PC-3 (cell line): Measurements from ENCODE around the gene GPN3. TPM values are rescaled to one million over a fixed set of nuclear protein-coding genes. Genes with fewer than 3 reads are reported as not detected.
"Not testable (repeated sequence)": the region's sequence is repeated elsewhere in the genome, so short reads cannot be mapped to it uniquely, and the experiment has no call there.

ENCODE experiments used
- ATAC-seq: fragments of 200-7000 bp; cut with Tn5 transposase; 2 replicates; pipeline ENCODE4 v1.9.1; 2020; ENCODE audit warnings: mild to moderate bottlenecking, moderate library complexity
- BruUV-seq: library from RNA; stranded (reverse); fragments of 400-500 nt; replicated peaks from 2 replicates; lab custom pipeline; 2021; lab: Mats Ljungman, UMichigan
- CTCF ChIA-PET: fragments of 300-600 bp; sonication (Branson Sonifier 250); formaldehyde crosslinking; loops from one replicate; lab custom pipeline; 2022; ENCODE audit warnings: antibody characterized with exemption; lab: Charles Lee
- POLR2A ChIA-PET: fragments of 300-600 bp; sonication (Branson Sonifier 250); formaldehyde crosslinking; loops from one replicate; lab custom pipeline; 2022; ENCODE audit warnings: antibody characterized with exemption; ENCODE audit not compliant: unreplicated experiment; lab: Charles Lee
- DNase-seq: peaks from one replicate; pipeline ENCODE4 v3.0.0-alpha.2; 2015
- H2AFZ ChIP-seq: fragments of 300-600 bp; sonication (generic); 2 replicates; pipeline ENCODE4 v1.6.0; 2016; ENCODE audit warnings: antibody characterized with exemption, low read length
- H3F3A ChIP-seq: fragments of 300-600 bp; sonication (generic); one replicate; pipeline ENCODE4 v1.6.0; 2017; ENCODE audit warnings: antibody characterized with exemption, low read length, control low read depth, mild to moderate bottlenecking; ENCODE audit not compliant: unreplicated experiment
- H3K27ac ChIP-seq: fragments of 300-600 bp; sonication (generic); 2 replicates; pipeline ENCODE4 v1.5.1; 2016; ENCODE audit warnings: mild to moderate bottlenecking, low read length
- H3K27me3 ChIP-seq: fragments of 300-600 bp; sonication (generic); 2 replicates; pipeline ENCODE4 v1.6.1; 2016; ENCODE audit warnings: low read length, mixed read lengths
- H3K36me3 ChIP-seq: fragments of 300-600 bp; sonication (generic); 2 replicates; pipeline ENCODE4 v1.6.1; 2016; ENCODE audit warnings: low read depth, mixed run types, low read length, mixed read lengths
- H3K4me1 ChIP-seq: fragments of 300-600 bp; sonication (generic); 2 replicates; pipeline ENCODE4 v1.5.1; 2016; ENCODE audit warnings: low read length; ENCODE audit not compliant: insufficient read depth
- H3K4me2 ChIP-seq: fragments of 300-600 bp; sonication (generic); 2 replicates; pipeline ENCODE4 v1.6.0; 2016; ENCODE audit warnings: low read length
- H3K4me3 ChIP-seq: fragments of 300-600 bp; sonication (generic); 2 replicates; pipeline ENCODE4 v1.5.1; 2016; ENCODE audit warnings: mild to moderate bottlenecking, low read length, mixed read lengths
- H3K79me2 ChIP-seq: fragments of 300-600 bp; sonication (generic); 2 replicates; pipeline ENCODE4 v1.6.1; 2017; ENCODE audit warnings: low read length, mixed read lengths
- H3K9ac ChIP-seq: fragments of 300-600 bp; sonication (generic); 2 replicates; pipeline ENCODE4 v1.6.0; 2016; ENCODE audit warnings: mild to moderate bottlenecking, low read length
- H3K9me2 ChIP-seq: fragments of 300-600 bp; sonication (generic); replicated peaks from 2 replicates; pipeline ENCODE4 v1.6.1; 2016; ENCODE audit warnings: mixed run types, low read length, mixed read lengths
- H3K9me3 ChIP-seq: fragments of 300-600 bp; sonication (generic); 2 replicates; pipeline ENCODE4 v1.6.1; 2016; ENCODE audit warnings: low read length, mixed read lengths
- H4K20me1 ChIP-seq: fragments of 300-600 bp; sonication (generic); 2 replicates; pipeline ENCODE4 v1.6.1; 2016; ENCODE audit warnings: low read length, mixed read lengths
- CTCF ChIP-seq: fragments of 300-600 bp; sonication (generic); conservative IDR thresholded peaks from 2 replicates; pipeline ENCODE4 v1.5.1; 2017; ENCODE audit warnings: antibody characterized with exemption, low read depth, mild to moderate bottlenecking, low read length
- EZH2 ChIP-seq: fragments of 300-600 bp; sonication (generic); IDR thresholded peaks from one replicate; pipeline ENCODE4 v1.6.1; 2017; ENCODE audit warnings: antibody characterized with exemption, mild to moderate bottlenecking, low read length; ENCODE audit not compliant: unreplicated experiment
- EZH2phosphoT487 ChIP-seq: fragments of 300-600 bp; sonication (generic); IDR thresholded peaks from 2 replicates; pipeline ENCODE4 v1.6.1; 2018; ENCODE audit warnings: mild to moderate bottlenecking, antibody characterized with exemption, low read length, borderline replicate concordance
- intact Hi-C: fragments of 100-400 bp; cut with micrococcal nuclease; formaldehyde crosslinking; loops from 2 replicates; pipeline ENCODE4 v1.9.0; 2023
- total RNA-seq: library from RNA; depleted of rRNA; stranded (reverse); fragments of >200 nt; gene quantifications from 2 replicates; pipeline ENCODE4 v1.2.3, GENCODE V29; 2014

GPN3 gene
- total RNA-seq, 1 experiment from 2014 or later, result 32.5 TPM

- intact Hi-C loops, result no loop called here
- Histone ChIP-seq H2AFZ (no peak overlapping the region), H3K4me2 (no peak overlapping the region), H3K36me3 (peaks cover 28% of the 10 kb centered on the region), H3K4me1 (peaks cover 6% of the 10 kb centered on the region; the same call in 1 of the 2 replicates), H3K9me3 (no peaks in the 10 kb centered on the region), H3K9me2 (no peaks in the 10 kb centered on the region), H3K4me3 (no peak overlapping the region), H4K20me1 (no peaks in the 10 kb centered on the region), H3F3A (no peaks in the 10 kb centered on the region), H3K9ac (no peak overlapping the region), H3K79me2 (no peaks in the 10 kb centered on the region), H3K27me3 (no peaks in the 10 kb centered on the region), H3K27ac (no peak overlapping the region)
- POLR2A ChIA-PET, result no interaction called here
- TSS peak; percentile 2 for BruUV-seq
- ATAC-seq (peak; percentile 55), DNase-seq (peak; percentile 46)
- TF ChIP-seq CTCF, result no peak
- TF ChIP-seq EZH2phosphoT487, result no peak
- no peak for TF ChIP-seq EZH2
- CTCF ChIA-PET, result no interaction called here
Measured at GRCh38 chr12:110436231-110436630, 31.8 kb downstream of the GPN3 start.

DNA sequence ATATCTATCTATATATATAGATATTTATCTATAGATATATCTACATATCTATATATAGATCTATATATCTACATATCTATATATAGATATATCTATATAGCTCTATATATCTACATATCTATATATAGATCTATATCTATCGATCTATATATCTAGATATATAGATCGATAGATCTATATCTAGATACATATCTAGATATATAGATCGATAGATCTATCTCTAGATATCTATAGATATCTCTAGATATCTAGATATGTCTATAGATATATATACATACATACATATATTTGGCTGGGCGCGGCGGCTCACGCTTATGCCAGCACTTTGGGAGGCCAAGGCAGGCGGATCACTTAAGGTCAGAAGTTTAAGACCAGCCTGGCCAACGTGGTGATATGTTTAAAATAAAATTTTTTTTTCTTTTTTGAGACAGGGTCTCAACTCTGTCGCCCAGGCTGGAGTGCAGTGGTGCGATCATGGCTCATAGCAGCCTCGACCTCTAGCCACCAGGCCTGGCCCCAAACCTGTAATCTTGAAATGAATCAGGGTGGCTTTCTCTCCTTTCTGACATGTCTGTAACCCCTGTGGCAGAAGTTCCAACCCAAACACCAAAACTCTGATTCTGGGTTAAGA, 36.0 kb downstream of the GPN3 start:
- Histone ChIP-seq H3K79me2 (no peaks in the 10 kb centered on the region), H3K36me3 (peaks cover 9% of the 10 kb centered on the region), H3K9me3 (no peaks in the 10 kb centered on the region), H4K20me1 (no peaks in the 10 kb centered on the region), H2AFZ (no peak overlapping the region; the same call in 1 of the 2 replicates), H3K9me2 (no peaks in the 10 kb centered on the region), H3K27ac (no peak overlapping the region), H3K4me3 (peak overlapping the region; percentile 78), H3K27me3 (no peaks in the 10 kb centered on the region), H3F3A (no peaks in the 10 kb centered on the region), H3K4me1 (peaks cover 5% of the 10 kb centered on the region; the same call in 1 of the 2 replicates), H3K9ac (peak overlapping the region; percentile 77; the same call in 1 of the 2 replicates), H3K4me2 (peak overlapping the region; percentile 82)
- POLR2A ChIA-PET, result interaction anchor here (0.6 to 0.8 kb wide), 4 partner anchors 111 to 333 kb away, joined by 3 to 13 read pairs (median 4); no protein-coding TSS in a partner anchor
- ATAC-seq (no peak), DNase-seq (no peak)
- intact Hi-C loops, result loop anchor here (1.0 to 5.0 kb wide), 4 partner anchors 74 to 395 kb away; partner anchors contain the start of gene ATP2A2
- CTCF ChIA-PET, result interaction anchor here (0.6 to 1.3 kb wide), 14 partner anchors 18 to 436 kb away, joined by 3 to 25 read pairs (median 6); partner anchors contain the start of genes ARPC3, FAM216A, GPN3 and IFT81
- BruUV-seq, result no TSS peak
- TF ChIP-seq CTCF, result no peak
- TF ChIP-seq EZH2, result no peak
- no peak for TF ChIP-seq EZH2phosphoT487

GRCh38 chr12:110429676-110430075, 38.4 kb downstream of the GPN3 start:
- H3K9ac ChIP-seq, H3K4me3 ChIP-seq, H3K27me3 ChIP-seq, H3K4me2 ChIP-seq, H3K4me1 ChIP-seq, H3K79me2 ChIP-seq, H3K27ac ChIP-seq, CTCF ChIA-PET, ATAC-seq, POLR2A ChIA-PET, H3K36me3 ChIP-seq, BruUV-seq, H4K20me1 ChIP-seq, H2AFZ ChIP-seq, H3K9me2 ChIP-seq, H3F3A ChIP-seq, H3K9me3 ChIP-seq, DNase-seq: not testable (repeated sequence)
- intact Hi-C loops, result loop anchor here (2.0 to 5.0 kb wide), 2 partner anchors 149 to 392 kb away; partner anchors contain the start of gene ATP2A2
